ENCODE data around the gene CAPN12. TPM values are rescaled to one million over a fixed set of nuclear protein-coding genes. Genes with fewer than 3 reads are reported as not detected.
"Not testable (repeated sequence)": the region's sequence is repeated elsewhere in the genome, so short reads cannot be mapped to it uniquely, and the experiment has no call there.

The CAPN12 gene
- total RNA-seq, 1 donor from 2014 or later: not detected

- Histone ChIP-seq H3K9me3 (no peaks in the 10 kb centered on the region), H3K27me3 (no peaks in the 10 kb centered on the region), H3K36me3 (no peaks in the 10 kb centered on the region), H3K4me1 (peaks cover 0 to 4% of the 10 kb centered on the region in 2 donors), H3K4me3 (peak overlapping the region; percentile 36 to 56), H3K27ac (peak overlapping the region in 1 of 2 donors; percentile 12)
- intact Hi-C loops (cut with DNase I): no loop called here
- peak; percentile 83 to 95 (median 93) for TF ChIP-seq CTCF (IDR thresholded peaks at IDR 0.05)
- peak; percentile 60 to 95 for DNase-seq (ENCODE audit: low spot score in 2 of 2)
These were observed 25.4 kb upstream of the CAPN12 start for GRCh38 chr19:38769635-38770211.

- Histone ChIP-seq H3K4me1 (peaks cover 0 to 4% of the 10 kb centered on the region in 2 donors), H3K9me3 (no peaks in the 10 kb centered on the region), H3K36me3 (no peaks in the 10 kb centered on the region), H3K27ac (no peak overlapping the region), H3K27me3 (no peaks in the 10 kb centered on the region), H3K4me3 (no peak overlapping the region)
- no peak for TF ChIP-seq CTCF (IDR thresholded peaks at IDR 0.05)
- DNase-seq (ENCODE audit: low spot score in 2 of 2): no peak
- intact Hi-C loops (cut with DNase I): no loop called here
These were observed 22.2 kb upstream of the CAPN12 start for GRCh38 chr19:38766276-38767047.

GRCh38 chr19:38765214-38765613 lies 20.9 kb upstream of the CAPN12 start:
- H3K27me3 ChIP-seq: no peaks in the 10 kb centered on the region
- no peak overlapping the region for H3K4me3 ChIP-seq
- no peak for TF ChIP-seq CTCF (IDR thresholded peaks at IDR 0.05)
- no peak overlapping the region for H3K27ac ChIP-seq
- no peaks in the 10 kb centered on the region for H3K9me3 ChIP-seq
- DNase-seq (ENCODE audit: low spot score in 2 of 2): no peak
- intact Hi-C loops (cut with DNase I): no loop called here
- no peaks in the 10 kb centered on the region for H3K36me3 ChIP-seq
- H3K4me1 ChIP-seq: peaks cover 0 to 4% of the 10 kb centered on the region in 2 donors

- Histone ChIP-seq H3K4me1 (no peaks in the 10 kb centered on the region), H3K27me3 (no peaks in the 10 kb centered on the region), H3K36me3 (no peaks in the 10 kb centered on the region), H3K9me3 (no peaks in the 10 kb centered on the region), H3K27ac (no peak overlapping the region), H3K4me3 (no peak overlapping the region)
- TF ChIP-seq CTCF (IDR thresholded peaks at IDR 0.05): no peak
- intact Hi-C loops (cut with DNase I): no loop called here
- DNase-seq (ENCODE audit: low spot score in 2 of 2): no peak
These were observed 19.5 kb upstream of the CAPN12 start for GRCh38 chr19:38763795-38764220.

- DNase-seq (ENCODE audit: low spot score in 2 of 2); intact Hi-C loops (cut with DNase I): not testable (repeated sequence)
These were observed 17.7 kb upstream of the CAPN12 start for GRCh38 chr19:38761884-38762389.

GRCh38 chr19:38760805-38761517 lies 16.7 kb upstream of the CAPN12 start:
- DNase-seq (ENCODE audit: low spot score in 2 of 2): not testable (repeated sequence)

More at GRCh38 chr19:38761884-38762389, 17.7 kb upstream of the CAPN12 start:
- not testable (repeated sequence) for H3K27ac ChIP-seq, H3K9me3 ChIP-seq, H3K4me1 ChIP-seq, H3K4me3 ChIP-seq, H3K27me3 ChIP-seq, H3K36me3 ChIP-seq

More at GRCh38 chr19:38760805-38761517, 16.7 kb upstream of the CAPN12 start:
- H3K27me3 ChIP-seq; H3K9me3 ChIP-seq; H3K4me3 ChIP-seq; H3K4me1 ChIP-seq; intact Hi-C loops (cut with DNase I); H3K36me3 ChIP-seq; H3K27ac ChIP-seq: not testable (repeated sequence)

Data from ascending aorta (tissue), 2 donors.